ENCODE data around the gene PSMB5.

PSMB5 gene

GRCh38 chr14:22985894-22986507, 48.7 kb downstream of the PSMB5 start:
- no peak for DNase-seq

GRCh38 chr14:22984959-22985658, 49.6 kb downstream of the PSMB5 start:
- no peak for DNase-seq

GRCh38 chr14:22982477-22983245, 52.0 kb downstream of the PSMB5 start, which contains the start of gene AJUBA:
TSS of gene AJUBA (minus strand) at chr14:22982551. CDS start at chr14:22982266, 285 bp downstream.
- DNase-seq, result peak; percentile 60

- no peak for DNase-seq
Observed at GRCh38 chr14:22981876-22982476, 52.7 kb downstream of the PSMB5 start.

GRCh38 chr14:22981090-22981875, 53.4 kb downstream of the PSMB5 start:
- no peak for DNase-seq

GRCh38 chr14:22980672-22981089, 54.0 kb downstream of the PSMB5 start:
- DNase-seq, result no peak

- no peak for DNase-seq
Observed at GRCh38 chr14:22979748-22980392, 54.8 kb downstream of the PSMB5 start.

GRCh38 chr14:22978981-22979671, 55.6 kb downstream of the PSMB5 start:
- DNase-seq, result no peak

- DNase-seq, result no peak
Observed at GRCh38 chr14:22978487-22978837, 56.2 kb downstream of the PSMB5 start.

- DNase-seq, result no peak
Observed at GRCh38 chr14:22977684-22978486, 56.8 kb downstream of the PSMB5 start.

GRCh38 chr14:22977434-22977683, 57.3 kb downstream of the PSMB5 start:
- DNase-seq, result no peak

GRCh38 chr14:22976620-22977433, 57.9 kb downstream of the PSMB5 start:
- DNase-seq, result no peak

Data from midbrain (tissue), 1 donor.